Calu3 (cell line): ENCODE measurements around the gene NMNAT3. TPM values are rescaled to one million over a fixed set of nuclear protein-coding genes. Genes with fewer than 3 reads are reported as not detected.

Experiments
- BruUV-seq: library from RNA; stranded (reverse); fragments of 400-500 nt; replicated peaks from 2 replicates; lab custom pipeline; 2021; lab: Mats Ljungman, UMichigan
- CTCF ChIA-PET: fragments of 300-600 bp; sonication (Branson Sonifier 250); formaldehyde crosslinking; loops from one replicate; lab custom pipeline; 2022; ENCODE audit warnings: antibody characterized with exemption; lab: Charles Lee
- DNase-seq: peaks from one replicate; pipeline ENCODE4 v3.0.0; 2022
- H3K27ac Mint-ChIP-seq: one replicate; pipeline ENCODE4 v1.8.0; 2022; ENCODE audit warnings: mixed read lengths; ENCODE audit not compliant: unreplicated experiment
- H3K27me3 Mint-ChIP-seq: one replicate; pipeline ENCODE4 v1.8.0; 2022; ENCODE audit warnings: mixed read lengths; ENCODE audit not compliant: unreplicated experiment
- H3K36me3 Mint-ChIP-seq: one replicate; pipeline ENCODE4 v1.8.0; 2022; ENCODE audit warnings: mild to moderate bottlenecking, moderate library complexity, mixed read lengths; ENCODE audit not compliant: insufficient read depth, unreplicated experiment
- H3K4me1 Mint-ChIP-seq: one replicate; pipeline ENCODE4 v1.8.0; 2022; ENCODE audit warnings: mild to moderate bottlenecking, low read depth, mixed read lengths; ENCODE audit not compliant: unreplicated experiment
- H3K4me3 Mint-ChIP-seq: one replicate; pipeline ENCODE4 v1.8.0; 2022; ENCODE audit warnings: mild to moderate bottlenecking, low read depth, moderate library complexity, mixed read lengths; ENCODE audit not compliant: unreplicated experiment
- H3K9me3 Mint-ChIP-seq: one replicate; pipeline ENCODE4 v1.8.0; 2022; ENCODE audit warnings: low read depth, mixed read lengths; ENCODE audit not compliant: unreplicated experiment
- intact Hi-C: fragments of 100-400 bp; cut with micrococcal nuclease; formaldehyde crosslinking; loops from one replicate; pipeline ENCODE4 v1.10.0; 2022; ENCODE audit not compliant: unreplicated experiment
- total RNA-seq: library from RNA; stranded (reverse); gene quantifications from 2 replicates; pipeline ENCODE4 v1.2.3, GENCODE V29; 2022
- TF ChIP-seq, protein P1 (sequence below): fragments of 200-600 bp; IDR thresholded peaks from one replicate; pipeline ENCODE4 v1.8.0; 2022; ENCODE audit warnings: antibody characterized with exemption; ENCODE audit not compliant: unreplicated experiment

Gene NMNAT3
- total RNA-seq, 1 experiment from 2014 or later, result 7.2 TPM

DNA sequence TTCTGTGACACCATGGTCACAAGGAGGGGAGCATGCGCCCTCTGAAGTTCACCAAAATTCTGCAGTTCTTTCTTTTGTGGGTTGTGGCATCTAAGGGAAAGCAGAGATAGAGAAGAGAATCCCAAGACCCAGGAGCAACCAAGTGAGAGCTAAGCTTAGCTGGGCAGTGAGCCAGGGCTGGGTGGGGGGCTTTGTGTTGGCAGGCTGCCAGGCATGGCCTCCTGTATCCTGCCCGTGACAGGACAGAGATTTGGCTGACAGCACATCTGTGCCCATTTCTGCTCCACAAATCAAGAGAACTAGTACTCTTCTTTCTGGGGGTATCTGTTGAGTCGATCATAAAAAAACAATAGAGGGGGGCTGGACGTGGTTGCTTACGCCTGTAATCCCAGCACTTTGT, 66.2 kb downstream of the NMNAT3 start:
- Mint-ChIP-seq H3K4me3 (no peak overlapping the region), H3K4me1 (no peaks in the 10 kb centered on the region)

DNA sequence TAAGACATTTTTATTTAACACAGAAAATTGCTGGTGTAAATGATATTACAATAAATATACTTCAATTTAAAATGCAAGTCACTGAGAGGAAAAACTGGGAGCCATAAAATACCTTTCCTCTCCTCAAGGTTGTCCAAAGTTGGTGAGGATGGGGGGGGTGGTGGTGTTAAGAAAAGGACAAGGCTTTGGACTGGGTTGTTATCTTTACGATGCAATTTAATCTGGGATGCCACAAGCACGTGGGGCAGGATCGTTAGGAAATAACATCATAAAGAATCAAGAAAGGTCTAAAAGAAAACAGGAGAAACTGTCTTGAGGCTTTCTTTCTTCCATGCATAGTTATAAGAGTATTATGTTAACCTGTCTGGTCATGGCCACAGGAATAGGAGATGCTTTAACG, 66.9 kb downstream of the NMNAT3 start:
- H3K27ac Mint-ChIP-seq, result no peak overlapping the region
- no peak overlapping the region for H3K4me3 Mint-ChIP-seq
- CTCF ChIA-PET, result interaction anchor here (0.6 kb wide), 1 partner anchor 419 kb away, joined by 3 read pairs; no protein-coding TSS in a partner anchor
- intact Hi-C loops, result no loop called here
- no peak for DNase-seq
- H3K4me1 Mint-ChIP-seq, result no peaks in the 10 kb centered on the region
- H3K27me3 Mint-ChIP-seq, result no peaks in the 10 kb centered on the region
- TF ChIP-seq, protein P1, sequence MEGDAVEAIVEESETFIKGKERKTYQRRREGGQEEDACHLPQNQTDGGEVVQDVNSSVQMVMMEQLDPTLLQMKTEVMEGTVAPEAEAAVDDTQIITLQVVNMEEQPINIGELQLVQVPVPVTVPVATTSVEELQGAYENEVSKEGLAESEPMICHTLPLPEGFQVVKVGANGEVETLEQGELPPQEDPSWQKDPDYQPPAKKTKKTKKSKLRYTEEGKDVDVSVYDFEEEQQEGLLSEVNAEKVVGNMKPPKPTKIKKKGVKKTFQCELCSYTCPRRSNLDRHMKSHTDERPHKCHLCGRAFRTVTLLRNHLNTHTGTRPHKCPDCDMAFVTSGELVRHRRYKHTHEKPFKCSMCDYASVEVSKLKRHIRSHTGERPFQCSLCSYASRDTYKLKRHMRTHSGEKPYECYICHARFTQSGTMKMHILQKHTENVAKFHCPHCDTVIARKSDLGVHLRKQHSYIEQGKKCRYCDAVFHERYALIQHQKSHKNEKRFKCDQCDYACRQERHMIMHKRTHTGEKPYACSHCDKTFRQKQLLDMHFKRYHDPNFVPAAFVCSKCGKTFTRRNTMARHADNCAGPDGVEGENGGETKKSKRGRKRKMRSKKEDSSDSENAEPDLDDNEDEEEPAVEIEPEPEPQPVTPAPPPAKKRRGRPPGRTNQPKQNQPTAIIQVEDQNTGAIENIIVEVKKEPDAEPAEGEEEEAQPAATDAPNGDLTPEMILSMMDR, result no peak
- BruUV-seq, result no TSS peak
- H3K9me3 Mint-ChIP-seq, result no peaks in the 10 kb centered on the region
- no peaks in the 10 kb centered on the region for H3K36me3 Mint-ChIP-seq

More for the DNA sequence above, 66.2 kb downstream of the NMNAT3 start:
- no peak overlapping the region for H3K27ac Mint-ChIP-seq
- no peaks in the 10 kb centered on the region for H3K9me3 Mint-ChIP-seq
- H3K27me3 Mint-ChIP-seq, result no peaks in the 10 kb centered on the region
- intact Hi-C loops, result no loop called here
- CTCF ChIA-PET, result interaction anchor here (0.6 kb wide), 1 partner anchor 419 kb away, joined by 3 read pairs; no protein-coding TSS in a partner anchor
- TF ChIP-seq, protein P1, result no peak
- H3K36me3 Mint-ChIP-seq, result no peaks in the 10 kb centered on the region
- no TSS peak for BruUV-seq
- DNase-seq, result no peak

DNA sequence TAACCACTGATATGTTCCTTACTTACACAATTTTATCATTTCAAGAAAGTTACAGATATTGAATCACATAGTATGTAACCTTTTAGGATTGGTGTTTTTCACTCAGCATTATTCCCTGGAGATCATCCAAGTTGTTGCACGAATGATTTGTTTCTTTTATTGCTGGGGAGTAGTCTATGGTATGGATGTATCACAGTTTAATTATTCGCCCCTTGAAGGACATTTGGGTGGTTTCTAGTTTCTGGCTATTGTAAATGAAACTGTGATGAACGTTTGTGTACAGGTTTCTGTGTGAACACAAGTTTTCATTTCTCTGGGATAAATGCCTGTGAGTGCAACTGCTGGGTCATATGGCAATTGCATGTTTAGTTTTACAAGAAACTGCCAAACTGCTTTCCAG, 68.8 kb downstream of the NMNAT3 start:
- CTCF ChIA-PET, result no interaction called here
- BruUV-seq, result no TSS peak
- no peak for DNase-seq
- TF ChIP-seq, protein P1, result no peak
- H3K9me3 Mint-ChIP-seq, result no peaks in the 10 kb centered on the region
- no peaks in the 10 kb centered on the region for H3K4me1 Mint-ChIP-seq
- no peak overlapping the region for H3K27ac Mint-ChIP-seq
- intact Hi-C loops, result no loop called here
- H3K27me3 Mint-ChIP-seq, result no peaks in the 10 kb centered on the region
- no peak overlapping the region for H3K4me3 Mint-ChIP-seq
- H3K36me3 Mint-ChIP-seq, result no peaks in the 10 kb centered on the region

DNA sequence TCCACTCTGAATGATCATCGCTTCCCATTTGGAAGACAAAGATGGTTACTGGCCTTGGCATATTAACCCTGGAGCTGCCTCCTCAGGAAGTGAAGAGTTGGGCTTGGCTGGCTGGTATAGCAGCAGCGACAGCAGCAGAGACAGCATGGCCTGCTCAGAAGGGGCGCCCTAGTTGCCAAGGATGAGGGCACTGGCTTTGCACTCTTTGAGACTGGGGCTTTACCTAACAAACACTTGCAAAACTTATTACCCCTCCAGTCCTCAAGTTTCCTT, 69.7 kb downstream of the NMNAT3 start:
- H3K27me3 Mint-ChIP-seq, result no peaks in the 10 kb centered on the region
- no peaks in the 10 kb centered on the region for H3K4me1 Mint-ChIP-seq
- TF ChIP-seq, protein P1, result no peak
- CTCF ChIA-PET, result no interaction called here
- intact Hi-C loops, result no loop called here
- no peak overlapping the region for H3K4me3 Mint-ChIP-seq
- H3K36me3 Mint-ChIP-seq, result no peaks in the 10 kb centered on the region
- BruUV-seq, result no TSS peak
- H3K9me3 Mint-ChIP-seq, result no peaks in the 10 kb centered on the region
- H3K27ac Mint-ChIP-seq, result no peak overlapping the region
- no peak for DNase-seq
